ENCODE measurements around the gene SYCP2L.
"Not testable (repeated sequence)": the region's sequence is repeated elsewhere in the genome, so short reads cannot be mapped to it uniquely, and the experiment has no call there.

Gene SYCP2L

DNA sequence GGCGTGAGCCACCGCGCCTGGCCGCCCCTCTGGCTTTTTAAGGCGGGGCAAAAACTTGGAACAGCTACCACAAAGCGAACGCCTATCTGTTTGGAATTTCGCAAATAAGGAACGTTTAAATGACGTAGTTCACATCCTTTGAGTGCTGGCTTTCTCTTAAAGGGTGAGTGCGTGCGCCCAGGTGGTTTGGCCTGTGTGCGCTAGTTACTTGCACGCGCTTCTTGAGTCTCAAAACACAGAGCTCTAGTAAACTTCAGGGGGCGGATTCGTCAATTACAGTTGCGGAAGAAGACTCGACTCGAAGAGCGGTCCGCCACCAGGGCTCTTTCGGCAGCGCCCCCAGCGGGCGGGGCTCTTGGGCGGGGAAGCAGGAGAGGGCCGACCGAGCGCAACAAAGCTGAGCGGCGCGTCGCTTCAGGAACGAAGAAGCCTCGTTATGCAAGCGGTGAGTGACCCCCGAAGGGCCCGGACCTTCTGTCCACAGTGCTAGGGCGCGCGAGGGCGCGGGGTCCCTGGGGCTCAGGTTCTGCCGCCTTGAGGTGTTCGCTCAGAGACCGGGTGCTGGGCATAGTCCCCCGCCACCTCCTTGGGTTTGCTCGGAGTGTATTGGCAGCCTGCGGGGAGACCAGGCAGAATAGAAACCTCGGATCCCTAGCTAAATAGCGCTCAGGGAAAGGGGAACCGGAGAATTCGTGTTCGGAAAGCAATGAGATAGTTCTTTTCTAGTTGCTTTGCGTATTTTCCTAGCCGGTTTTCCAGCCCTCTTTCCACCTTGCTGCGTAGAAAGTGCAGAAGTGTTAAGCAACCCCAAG lies at the start of gene SYCP2L:
TSS of gene SYCP2L (plus strand) at position 362 of the 812 bp plus-strand sequence. CDS start at position 437, 75 bp downstream.
- DNase-seq (ENCODE audit: low read depth): peak; percentile 10

DNA sequence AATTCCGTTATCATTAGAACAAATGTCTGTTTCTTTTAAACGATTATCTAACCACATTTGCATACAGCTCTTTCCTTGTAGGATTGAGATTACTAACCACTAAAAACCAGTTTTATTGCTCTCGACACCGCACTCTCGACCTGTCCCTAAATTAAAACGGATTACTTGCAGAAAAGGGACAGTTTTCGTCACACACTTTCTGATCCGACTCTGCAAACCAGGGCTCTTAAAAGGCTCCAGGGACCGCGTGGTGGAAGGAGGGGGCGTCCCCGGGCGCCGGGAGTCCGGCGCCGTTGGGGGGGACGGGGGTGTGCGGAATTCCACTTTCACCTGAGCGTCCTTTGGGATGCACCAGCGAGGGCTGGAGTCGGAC lies 49.2 kb upstream of the SYCP2L start:
- peak; percentile 1 for DNase-seq (ENCODE audit: low read depth)

- peak; percentile 89 for DNase-seq (ENCODE audit: low read depth)
Measured at GRCh38 chr6:10837995-10838793, 48.7 kb upstream of the SYCP2L start, which contains the start of gene MAK. Gene MAK, minus strand, starts transcription at chr6:10838539. Its CDS starts 7,891 bp downstream, at chr6:10830648.

DNA sequence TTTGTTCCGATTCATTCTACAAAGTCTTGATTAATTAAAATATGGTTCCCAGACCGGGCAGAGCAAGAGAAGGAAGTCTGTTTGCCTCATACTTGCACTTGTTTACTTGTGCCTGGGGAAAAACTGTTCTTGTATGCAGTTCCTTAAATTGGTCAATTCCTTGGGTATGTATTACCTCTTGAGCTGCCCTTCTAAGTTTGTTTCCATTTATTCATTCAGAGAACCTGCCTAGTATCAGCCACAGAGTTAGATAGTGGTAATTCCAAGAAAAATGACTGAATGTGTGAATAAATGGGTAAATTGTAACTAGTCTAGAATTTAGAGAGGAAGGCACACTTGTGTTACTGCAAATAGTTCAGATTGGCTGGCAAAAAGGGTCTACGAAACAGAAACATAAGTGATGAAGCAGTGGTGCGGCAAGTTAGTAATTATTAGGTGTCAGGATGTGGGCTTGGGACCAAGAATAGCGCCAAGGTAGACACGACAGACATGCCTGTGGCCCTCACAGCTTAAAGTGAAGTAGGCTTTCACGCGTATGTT lies 48.0 kb upstream of the SYCP2L start:
- DNase-seq (ENCODE audit: low read depth): peak; percentile 18

DNA sequence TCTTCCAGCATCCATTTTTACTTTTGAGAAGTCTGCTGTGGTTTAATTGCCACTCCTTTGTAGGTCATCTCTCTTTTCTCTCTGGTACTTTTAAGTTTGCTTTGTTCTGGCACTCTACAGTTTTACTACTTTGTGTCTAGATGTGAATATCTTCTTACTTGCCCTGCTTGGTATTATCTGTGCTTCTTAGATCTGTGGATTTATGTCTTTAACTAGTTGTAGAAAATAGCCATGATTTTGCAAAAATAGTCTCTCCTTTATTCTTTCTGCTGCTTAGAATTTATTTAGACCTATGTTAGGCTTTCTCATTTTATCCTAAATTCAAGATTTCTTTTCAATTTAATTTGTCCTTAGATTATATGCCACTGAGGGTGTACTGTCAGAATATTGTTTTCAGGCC lies 43.3 kb upstream of the SYCP2L start:
- DNase-seq (ENCODE audit: low read depth): no peak

GRCh38 chr6:10847684-10848083 lies 39.2 kb upstream of the SYCP2L start:
- no peak for DNase-seq (ENCODE audit: low read depth)

DNA sequence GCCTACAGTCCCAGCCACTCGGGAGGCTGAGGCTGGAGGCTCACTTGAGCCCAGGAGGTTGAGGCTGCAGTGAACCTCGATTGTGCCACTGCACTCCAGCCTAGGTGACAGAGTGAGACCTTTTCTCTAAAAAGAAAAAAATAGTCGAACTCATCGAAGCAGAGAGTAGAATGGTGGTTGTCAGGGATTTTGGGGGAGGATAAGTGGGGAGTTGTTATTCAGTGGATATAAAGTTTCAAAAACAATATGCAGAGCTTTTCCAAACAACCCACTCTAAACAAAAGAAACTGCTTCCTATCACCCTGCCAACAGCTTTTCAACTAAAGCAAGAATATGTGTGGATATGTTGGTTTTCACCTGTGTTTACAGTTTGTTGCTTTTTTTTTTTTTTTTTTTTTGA lies 37.0 kb upstream of the SYCP2L start:
- no peak for DNase-seq (ENCODE audit: low read depth)

- DNase-seq (ENCODE audit: low read depth): no peak
Measured at GRCh38 chr6:10850728-10851127, 36.1 kb upstream of the SYCP2L start.

DNA sequence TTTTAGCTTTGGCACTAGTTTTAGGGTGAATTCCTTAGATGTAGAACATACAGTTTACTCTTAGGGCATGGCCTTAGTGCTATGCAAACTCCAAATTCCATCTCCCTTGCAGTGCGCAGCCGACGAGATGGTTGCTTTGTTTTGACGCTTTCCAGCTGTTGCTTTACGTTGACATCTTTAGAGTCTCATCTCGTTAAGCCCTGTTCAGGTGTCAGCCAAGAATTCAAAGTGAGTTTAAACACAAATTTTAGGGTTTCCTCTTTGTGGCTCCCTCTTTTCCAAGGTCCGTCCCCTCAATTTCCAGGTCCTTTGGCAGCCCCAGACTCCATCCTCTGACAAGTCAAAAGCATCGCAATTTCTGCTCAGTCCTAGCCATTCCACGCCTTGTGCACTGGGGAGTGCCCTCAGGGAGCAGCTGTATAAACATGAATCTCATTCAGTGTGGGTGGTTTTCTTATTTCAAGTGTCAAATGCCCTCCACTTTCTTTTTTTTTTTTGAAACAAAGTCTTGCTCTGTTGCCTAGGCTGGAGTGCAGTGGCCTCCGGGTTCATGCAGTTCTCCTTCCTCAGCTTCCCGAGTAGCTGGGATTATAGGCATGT lies 34.4 kb upstream of the SYCP2L start:
- DNase-seq (ENCODE audit: low read depth): no peak

DNA sequence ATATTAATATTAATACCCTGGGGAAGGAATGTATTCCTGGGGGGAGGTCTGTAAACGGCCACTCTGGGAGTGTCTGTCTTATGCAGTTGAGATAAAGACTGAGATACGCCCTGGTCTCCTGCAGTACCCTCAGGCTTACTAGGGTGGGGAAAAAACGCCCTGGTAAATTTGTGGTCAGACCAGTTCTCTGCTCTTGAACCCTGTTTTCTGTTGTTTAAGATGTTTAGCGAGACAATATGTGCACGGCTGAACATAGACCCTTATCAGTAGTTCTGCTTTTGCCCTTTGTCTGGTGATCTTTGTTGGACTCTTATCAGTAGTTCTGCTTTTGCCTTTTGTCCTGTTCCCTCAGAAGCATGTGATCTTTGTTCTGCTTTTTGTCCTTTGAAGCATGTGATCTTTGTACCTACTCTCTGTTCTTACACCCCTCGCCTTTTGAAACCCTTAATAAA lies 33.0 kb upstream of the SYCP2L start:
- not testable (repeated sequence) for DNase-seq (ENCODE audit: low read depth)

DNA sequence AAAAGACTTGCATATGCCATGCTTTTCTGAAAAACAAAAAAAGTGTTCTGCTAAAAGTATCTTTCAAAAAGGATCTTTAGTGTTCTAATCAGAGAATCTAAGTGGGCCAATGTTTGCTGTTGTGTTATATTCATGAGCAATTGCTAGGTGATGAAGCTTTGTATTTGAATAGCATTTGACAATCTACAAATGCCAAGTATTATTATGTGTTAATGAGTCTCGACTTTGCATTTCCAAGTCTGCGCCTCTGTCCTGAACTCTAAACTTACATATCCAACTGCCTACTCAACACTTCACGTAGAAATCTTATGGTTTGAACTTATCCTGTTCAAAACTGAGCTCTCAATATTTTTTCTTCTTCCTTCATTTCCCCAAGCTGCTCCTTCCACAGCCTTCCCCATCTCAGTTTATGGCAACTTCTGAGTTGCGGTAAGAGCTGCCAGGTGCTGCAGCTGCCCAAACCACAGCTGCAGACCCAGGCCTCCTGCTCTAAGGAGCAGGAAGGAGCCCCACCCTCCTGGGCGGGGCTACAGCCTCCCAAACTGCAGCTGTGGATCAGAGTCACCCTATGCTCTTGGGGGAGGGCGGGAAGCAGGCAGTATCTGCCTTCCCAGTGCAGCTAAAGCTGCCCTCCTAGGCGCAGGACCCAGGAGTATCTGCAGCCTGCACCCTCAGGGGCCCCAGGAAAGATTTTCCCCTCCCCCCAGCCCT lies 31.8 kb upstream of the SYCP2L start:
- DNase-seq (ENCODE audit: low read depth): no peak

DNA sequence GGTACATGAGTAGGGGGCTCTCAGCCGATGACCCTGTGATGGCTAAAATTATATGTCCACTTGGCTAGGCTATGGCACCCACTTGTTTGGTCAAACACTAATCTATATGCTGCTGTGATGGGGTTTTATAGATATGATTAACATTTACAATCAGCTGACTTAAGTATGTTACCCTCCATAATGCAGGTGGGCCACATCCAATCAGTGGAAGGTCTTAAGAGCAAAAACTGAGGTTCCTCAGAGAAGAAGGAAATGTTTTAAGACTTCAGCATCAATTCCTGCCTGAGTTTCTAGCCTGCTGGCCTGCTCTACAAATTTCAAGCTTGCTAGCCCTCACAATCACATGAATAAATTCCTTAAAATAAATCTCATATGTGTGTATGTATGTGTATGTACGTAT lies 29.6 kb upstream of the SYCP2L start:
- no peak for DNase-seq (ENCODE audit: low read depth)

DNA sequence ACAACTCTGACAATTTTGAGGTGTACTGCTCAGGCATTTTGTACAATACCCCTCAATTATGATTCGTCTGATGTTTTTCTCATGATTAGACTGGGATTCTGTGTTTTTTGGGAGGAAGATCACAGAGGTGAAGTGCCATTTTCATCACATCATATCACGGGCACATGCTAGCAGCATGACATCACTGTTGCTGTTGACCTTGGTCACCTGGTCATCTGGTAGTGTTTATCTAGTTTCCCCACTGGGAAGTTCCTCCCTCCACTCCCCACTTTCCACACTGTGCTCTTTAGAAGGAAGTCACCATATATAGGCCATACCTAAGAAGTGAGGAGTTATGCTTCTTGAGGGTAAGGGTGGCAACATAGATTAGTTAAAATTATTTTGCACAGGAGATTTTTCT lies 25.8 kb upstream of the SYCP2L start:
- no peak for DNase-seq (ENCODE audit: low read depth)

- DNase-seq (ENCODE audit: low read depth): no peak
Measured at GRCh38 chr6:10862361-10862760, 24.5 kb upstream of the SYCP2L start.

GRCh38 chr6:10863031-10863430 lies 23.8 kb upstream of the SYCP2L start:
- not testable (repeated sequence) for DNase-seq (ENCODE audit: low read depth)

DNA sequence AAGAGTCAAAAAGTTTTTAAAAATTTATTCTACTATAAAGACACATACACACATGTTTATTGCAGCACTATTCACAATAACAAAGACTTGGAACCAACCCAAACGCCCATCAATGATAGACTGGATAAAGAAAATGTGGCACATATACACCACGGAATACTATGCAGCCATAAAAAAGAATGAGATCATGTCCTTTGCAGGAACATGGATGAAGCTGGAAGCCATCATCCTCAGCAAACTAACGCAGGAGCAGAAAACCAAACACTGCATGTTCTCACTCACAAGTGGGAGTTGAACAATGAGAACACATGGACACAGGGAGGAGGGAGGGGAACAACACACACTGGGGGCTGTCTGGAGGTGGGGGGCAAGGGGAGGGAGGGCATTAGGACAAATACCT lies 20.1 kb upstream of the SYCP2L start:
- DNase-seq (ENCODE audit: low read depth): not testable (repeated sequence)

GRCh38 chr6:10867952-10868351 lies 18.9 kb upstream of the SYCP2L start:
- no peak for DNase-seq (ENCODE audit: low read depth)

GRCh38 chr6:10873374-10873773 lies 13.5 kb upstream of the SYCP2L start:
- no peak for DNase-seq (ENCODE audit: low read depth)

GRCh38 chr6:10874207-10874606 lies 12.6 kb upstream of the SYCP2L start:
- DNase-seq (ENCODE audit: low read depth): no peak

GRCh38 chr6:10875026-10875425 lies 11.8 kb upstream of the SYCP2L start:
- no peak for DNase-seq (ENCODE audit: low read depth)

GRCh38 chr6:10877012-10877411 lies 9.8 kb upstream of the SYCP2L start:
- no peak for DNase-seq (ENCODE audit: low read depth)

- no peak for DNase-seq (ENCODE audit: low read depth)
Measured at GRCh38 chr6:10877871-10878270, 9.0 kb upstream of the SYCP2L start.
